ENCODE data around the gene CDK10.

- no peak for TF ChIP-seq POLR2A (IDR thresholded peaks at IDR 0.05)
- TF ChIP-seq CTCF (IDR thresholded peaks at IDR 0.05): no peak
Observed at GRCh38 chr16:89697616-89698331, 11.3 kb downstream of the CDK10 start.
